Liver (tissue), 9 donors: ENCODE measurements around the gene ZNF311. TPM values are rescaled to one million over a fixed set of nuclear protein-coding genes. Genes with fewer than 3 reads are reported as not detected.

Experiments
- DNase-seq: peaks from one replicate; pipeline ENCODE4 v3.0.0-alpha.2; 2017; ENCODE audit warnings: low spot score
- H3K27ac ChIP-seq, 2 donors: one replicate each; pipeline ENCODE4 v1.7.0; 2013; ENCODE audit warnings: inconsistent platforms in 2 of 2, low read length in 2 of 2, control low read depth in 1 of 2, low read depth in 1 of 2, mild to moderate bottlenecking in 1 of 2
- H3K27me3 ChIP-seq, 4 donors: one replicate each; pipeline versions ENCODE4 v1.6.1 to v1.7.0; 2013; ENCODE audit warnings: low read length in 3 of 4, inconsistent platforms in 1 of 4, mild to moderate bottlenecking in 1 of 4, moderate library complexity in 1 of 4; ENCODE audit not compliant: control insufficient read depth in 4 of 4, insufficient read depth in 4 of 4
- H3K36me3 ChIP-seq, 4 donors: one replicate each; pipeline versions ENCODE4 v1.6.1 to v1.7.0; 2013; ENCODE audit warnings: low read length in 3 of 4, mild to moderate bottlenecking in 3 of 4, low read depth in 1 of 4, moderate library complexity in 1 of 4; ENCODE audit not compliant: control insufficient read depth in 4 of 4, insufficient read depth in 3 of 4
- H3K4me1 ChIP-seq, 4 donors: one replicate each; pipeline versions ENCODE4 v1.6.1 to v1.7.0; 2013; ENCODE audit warnings: low read length in 3 of 4, mild to moderate bottlenecking in 3 of 4, moderate library complexity in 1 of 4; ENCODE audit not compliant: control insufficient read depth in 4 of 4, insufficient read depth in 4 of 4
- H3K4me3 ChIP-seq, 3 donors: one replicate each; pipeline versions ENCODE4 v1.6.1 to v1.7.0; 2013; ENCODE audit warnings: low read length in 3 of 3, control low read depth in 1 of 3, low read depth in 1 of 3, mild to moderate bottlenecking in 1 of 3
- H3K9ac ChIP-seq, 2 donors: one replicate each; pipeline ENCODE4 v1.7.0; 2013; ENCODE audit warnings: low read length in 2 of 2, mild to moderate bottlenecking in 2 of 2, moderate library complexity in 2 of 2, control low read depth in 1 of 2, low read depth in 1 of 2
- H3K9me3 ChIP-seq, 4 donors: one replicate each; pipeline versions ENCODE4 v1.6.1 to v1.7.0; 2013; ENCODE audit warnings: low read length in 3 of 4; ENCODE audit not compliant: control insufficient read depth in 4 of 4
- ATF3 ChIP-seq: IDR thresholded peaks from 2 replicates; pipeline ENCODE4 v1.6.1; 2016; ENCODE audit warnings: antibody characterized with exemption
- CTCF ChIP-seq: fragments of 150-350 bp; IDR thresholded peaks from 2 replicates; pipeline ENCODE4 v1.5.1; 2017; ENCODE audit warnings: improper control_type of control experiment, low read depth, low read length; ENCODE audit not compliant: missing input control
- EGR1 ChIP-seq, 2 donors: IDR thresholded peaks; 2 replicates each; pipeline ENCODE4 v1.6.1; 2016 to 2018; ENCODE audit warnings: antibody characterized with exemption in 2 of 2, low read depth in 2 of 2
- FOXA1 ChIP-seq: IDR thresholded peaks from 2 replicates; pipeline ENCODE4 v1.6.1; 2016; ENCODE audit warnings: antibody characterized with exemption
- FOXA2 ChIP-seq: IDR thresholded peaks from 2 replicates; pipeline ENCODE4 v1.6.1; 2016; ENCODE audit warnings: antibody characterized with exemption
- GABPA ChIP-seq, 2 donors: IDR thresholded peaks in 1 of 2; conservative IDR thresholded peaks in 1 of 2; 2 replicates each; pipeline ENCODE4 v1.6.1; 2016; ENCODE audit warnings: antibody characterized with exemption in 2 of 2, mild to moderate bottlenecking in 1 of 2, moderate library complexity in 1 of 2
- HNF4A ChIP-seq, 2 donors: conservative IDR thresholded peaks; 2 replicates each; pipeline ENCODE4 v1.6.1; 2016; ENCODE audit warnings: antibody characterized with exemption in 2 of 2, mild to moderate bottlenecking in 2 of 2
- HNF4G ChIP-seq: IDR thresholded peaks from 2 replicates; pipeline ENCODE4 v1.6.1; 2016; ENCODE audit warnings: antibody characterized with exemption
- JUND ChIP-seq, 2 donors: IDR thresholded peaks; 2 replicates each; pipeline ENCODE4 v1.6.1; 2016; ENCODE audit warnings: antibody characterized with exemption in 2 of 2
- NR2F2 ChIP-seq: IDR thresholded peaks from 2 replicates; pipeline ENCODE4 v1.6.1; 2016; ENCODE audit warnings: antibody characterized with exemption
- RAD21 ChIP-seq, 2 donors: IDR thresholded peaks; 2 replicates each; pipeline ENCODE4 v1.6.1; 2016; ENCODE audit warnings: antibody characterized with exemption in 2 of 2, mild to moderate bottlenecking in 2 of 2
- RXRA ChIP-seq, 2 donors: IDR thresholded peaks; 2 replicates each; pipeline ENCODE4 v1.6.1; 2017 to 2018; ENCODE audit warnings: antibody characterized with exemption in 2 of 2, mild to moderate bottlenecking in 1 of 2
- SP1 ChIP-seq: IDR thresholded peaks from 2 replicates; pipeline ENCODE4 v1.6.1; 2018; ENCODE audit warnings: antibody characterized with exemption, mild to moderate bottlenecking
- TAF1 ChIP-seq: conservative IDR thresholded peaks from 2 replicates; pipeline ENCODE4 v1.6.1; 2016; ENCODE audit warnings: antibody characterized with exemption, mild to moderate bottlenecking
- YY1 ChIP-seq: IDR thresholded peaks from 2 replicates; pipeline ENCODE4 v1.6.1; 2016; ENCODE audit warnings: antibody characterized with exemption, mild to moderate bottlenecking
- WGBS: extraction: QIAGEN DNeasy Blood & Tissue Kit; methylation state at CpG from one replicate; pipeline ENCODE4 v1.1.7; 2013; 5-methylcytosine and 5-hydroxymethylcytosine counted together
- polyA plus RNA-seq, 2 donors: library from polyadenylated mRNA; stranded (reverse) in 1 of 2; unstranded in 1 of 2; fragments of 200-250 nt in 1 of 2; fragments of >200 nt in 1 of 2; fragmentation: Nextera tagmentation in 1 of 2; extraction: Ambion mirVana in 1 of 2; gene quantifications; one replicate each; pipeline versions ENCODE4 v1.2.1 to v1.2.3, GENCODE V29; 2013 to 2015
- total RNA-seq, 2 donors: library from RNA; depleted of rRNA; stranded (reverse); fragments of >200 nt; gene quantifications; one replicate each; pipeline ENCODE4 v1.2.3, GENCODE V29; 2014
- TF ChIP-seq, protein P1 (sequence below): IDR thresholded peaks from 2 replicates; pipeline ENCODE4 v1.6.1; 2016; ENCODE audit warnings: antibody characterized with exemption
- TF ChIP-seq, protein P2 (sequence below): IDR thresholded peaks from 2 replicates; pipeline ENCODE4 v1.6.1; 2016; ENCODE audit warnings: antibody characterized with exemption, mild to moderate bottlenecking
- TF ChIP-seq, protein P3 (sequence below): IDR thresholded peaks from 2 replicates; pipeline ENCODE4 v1.6.1; 2016; ENCODE audit warnings: antibody characterized with exemption
- donor health status: healthy.
- donor health status: healthy.
- donor health status: healthy.
- donor health status: healthy.
- donor health status: healthy.

ZNF311 gene
- total and polyA plus RNA-seq, 4 donors: 0.19 to 1.1 (median 0.36) TPM

DNA sequence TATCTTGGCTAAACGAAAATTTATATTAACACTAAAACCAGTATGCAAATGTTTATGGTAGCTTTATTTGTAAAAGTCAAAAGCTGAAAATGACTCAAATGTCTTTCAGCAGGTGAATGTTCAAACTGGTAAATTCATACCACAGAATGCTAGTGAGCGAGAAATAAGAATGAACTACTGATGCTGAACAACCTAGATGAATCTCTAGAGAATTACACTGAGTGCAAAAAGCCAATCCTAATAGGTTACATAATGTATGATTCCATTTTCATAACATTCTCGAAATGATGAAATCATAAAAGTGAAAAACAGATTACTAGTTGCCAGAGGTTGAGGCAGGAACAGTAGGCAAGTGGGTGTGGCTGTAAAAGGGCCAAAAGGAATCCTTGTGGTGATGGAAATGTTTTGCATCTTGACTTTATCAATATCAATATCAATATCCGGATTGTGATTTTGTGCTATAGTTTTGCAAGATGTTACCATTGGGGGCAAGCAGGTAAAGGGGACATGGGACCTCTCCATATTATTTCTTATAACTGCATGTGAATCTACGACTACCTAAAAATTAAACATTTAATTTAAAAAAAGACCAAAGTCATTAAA lies 26.1 kb downstream of the ZNF311 start:
- Histone ChIP-seq H3K9me3 (no peaks in the 10 kb centered on the region), H3K36me3 (peaks cover 0 to 1% (median 0%) of the 10 kb centered on the region in 4 donors), H3K27ac (no peak overlapping the region), H3K4me3 (no peak overlapping the region), H3K4me1 (peaks cover 2 to 19% (median 7%) of the 10 kb centered on the region in 4 donors), H3K27me3 (no peaks in the 10 kb centered on the region), H3K9ac (no peak overlapping the region)
- no peak for TF ChIP-seq SP1
- no peak for TF ChIP-seq HNF4G
- no peak for TF ChIP-seq HNF4A (conservative IDR thresholded peaks at IDR 0.05)
- no peak for TF ChIP-seq NR2F2
- TF ChIP-seq FOXA1: no peak
- no peak for TF ChIP-seq EGR1 (IDR thresholded peaks at IDR 0.05; ENCODE audit: low read depth in 2 of 2)
- TF ChIP-seq, protein P1, sequence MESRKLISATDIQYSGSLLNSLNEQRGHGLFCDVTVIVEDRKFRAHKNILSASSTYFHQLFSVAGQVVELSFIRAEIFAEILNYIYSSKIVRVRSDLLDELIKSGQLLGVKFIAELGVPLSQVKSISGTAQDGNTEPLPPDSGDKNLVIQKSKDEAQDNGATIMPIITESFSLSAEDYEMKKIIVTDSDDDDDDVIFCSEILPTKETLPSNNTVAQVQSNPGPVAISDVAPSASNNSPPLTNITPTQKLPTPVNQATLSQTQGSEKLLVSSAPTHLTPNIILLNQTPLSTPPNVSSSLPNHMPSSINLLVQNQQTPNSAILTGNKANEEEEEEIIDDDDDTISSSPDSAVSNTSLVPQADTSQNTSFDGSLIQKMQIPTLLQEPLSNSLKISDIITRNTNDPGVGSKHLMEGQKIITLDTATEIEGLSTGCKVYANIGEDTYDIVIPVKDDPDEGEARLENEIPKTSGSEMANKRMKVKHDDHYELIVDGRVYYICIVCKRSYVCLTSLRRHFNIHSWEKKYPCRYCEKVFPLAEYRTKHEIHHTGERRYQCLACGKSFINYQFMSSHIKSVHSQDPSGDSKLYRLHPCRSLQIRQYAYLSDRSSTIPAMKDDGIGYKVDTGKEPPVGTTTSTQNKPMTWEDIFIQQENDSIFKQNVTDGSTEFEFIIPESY: no peak
- TF ChIP-seq, protein P2, sequence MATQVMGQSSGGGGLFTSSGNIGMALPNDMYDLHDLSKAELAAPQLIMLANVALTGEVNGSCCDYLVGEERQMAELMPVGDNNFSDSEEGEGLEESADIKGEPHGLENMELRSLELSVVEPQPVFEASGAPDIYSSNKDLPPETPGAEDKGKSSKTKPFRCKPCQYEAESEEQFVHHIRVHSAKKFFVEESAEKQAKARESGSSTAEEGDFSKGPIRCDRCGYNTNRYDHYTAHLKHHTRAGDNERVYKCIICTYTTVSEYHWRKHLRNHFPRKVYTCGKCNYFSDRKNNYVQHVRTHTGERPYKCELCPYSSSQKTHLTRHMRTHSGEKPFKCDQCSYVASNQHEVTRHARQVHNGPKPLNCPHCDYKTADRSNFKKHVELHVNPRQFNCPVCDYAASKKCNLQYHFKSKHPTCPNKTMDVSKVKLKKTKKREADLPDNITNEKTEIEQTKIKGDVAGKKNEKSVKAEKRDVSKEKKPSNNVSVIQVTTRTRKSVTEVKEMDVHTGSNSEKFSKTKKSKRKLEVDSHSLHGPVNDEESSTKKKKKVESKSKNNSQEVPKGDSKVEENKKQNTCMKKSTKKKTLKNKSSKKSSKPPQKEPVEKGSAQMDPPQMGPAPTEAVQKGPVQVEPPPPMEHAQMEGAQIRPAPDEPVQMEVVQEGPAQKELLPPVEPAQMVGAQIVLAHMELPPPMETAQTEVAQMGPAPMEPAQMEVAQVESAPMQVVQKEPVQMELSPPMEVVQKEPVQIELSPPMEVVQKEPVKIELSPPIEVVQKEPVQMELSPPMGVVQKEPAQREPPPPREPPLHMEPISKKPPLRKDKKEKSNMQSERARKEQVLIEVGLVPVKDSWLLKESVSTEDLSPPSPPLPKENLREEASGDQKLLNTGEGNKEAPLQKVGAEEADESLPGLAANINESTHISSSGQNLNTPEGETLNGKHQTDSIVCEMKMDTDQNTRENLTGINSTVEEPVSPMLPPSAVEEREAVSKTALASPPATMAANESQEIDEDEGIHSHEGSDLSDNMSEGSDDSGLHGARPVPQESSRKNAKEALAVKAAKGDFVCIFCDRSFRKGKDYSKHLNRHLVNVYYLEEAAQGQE: no peak
- TF ChIP-seq JUND (IDR thresholded peaks at IDR 0.05): no peak
- TF ChIP-seq TAF1: no peak
- TF ChIP-seq GABPA (IDR thresholded peaks at IDR 0.05 in 1 of 2, conservative IDR thresholded peaks at IDR 0.05 in 1 of 2): no peak
- TF ChIP-seq RXRA (IDR thresholded peaks at IDR 0.05): no peak
- no peak for TF ChIP-seq RAD21 (IDR thresholded peaks at IDR 0.05)
- no peak for TF ChIP-seq CTCF
- TF ChIP-seq, protein P3, sequence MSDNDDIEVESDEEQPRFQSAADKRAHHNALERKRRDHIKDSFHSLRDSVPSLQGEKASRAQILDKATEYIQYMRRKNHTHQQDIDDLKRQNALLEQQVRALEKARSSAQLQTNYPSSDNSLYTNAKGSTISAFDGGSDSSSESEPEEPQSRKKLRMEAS: no peak
- no peak for TF ChIP-seq YY1
- no peak for TF ChIP-seq FOXA2
- TF ChIP-seq ATF3: no peak
- 88% methylated on average over 5 of the region's 5 CpGs for WGBS
- DNase-seq: no peak
